Activated CD4-positive, alpha-beta T cell treated with anti-CD3 and anti-CD28 coated beads for 48 hours (primary cell): ENCODE results near the gene GCNT4.
"Not testable (repeated sequence)": the region's sequence is repeated elsewhere in the genome, so short reads cannot be mapped to it uniquely, and the experiment has no call there.

Source experiments
- DNase-seq: peaks from one replicate; pipeline ENCODE4 v3.0.0-alpha.2; 2020

Gene GCNT4, protein sequence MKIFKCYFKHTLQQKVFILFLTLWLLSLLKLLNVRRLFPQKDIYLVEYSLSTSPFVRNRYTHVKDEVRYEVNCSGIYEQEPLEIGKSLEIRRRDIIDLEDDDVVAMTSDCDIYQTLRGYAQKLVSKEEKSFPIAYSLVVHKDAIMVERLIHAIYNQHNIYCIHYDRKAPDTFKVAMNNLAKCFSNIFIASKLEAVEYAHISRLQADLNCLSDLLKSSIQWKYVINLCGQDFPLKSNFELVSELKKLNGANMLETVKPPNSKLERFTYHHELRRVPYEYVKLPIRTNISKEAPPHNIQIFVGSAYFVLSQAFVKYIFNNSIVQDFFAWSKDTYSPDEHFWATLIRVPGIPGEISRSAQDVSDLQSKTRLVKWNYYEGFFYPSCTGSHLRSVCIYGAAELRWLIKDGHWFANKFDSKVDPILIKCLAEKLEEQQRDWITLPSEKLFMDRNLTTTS

DNA sequence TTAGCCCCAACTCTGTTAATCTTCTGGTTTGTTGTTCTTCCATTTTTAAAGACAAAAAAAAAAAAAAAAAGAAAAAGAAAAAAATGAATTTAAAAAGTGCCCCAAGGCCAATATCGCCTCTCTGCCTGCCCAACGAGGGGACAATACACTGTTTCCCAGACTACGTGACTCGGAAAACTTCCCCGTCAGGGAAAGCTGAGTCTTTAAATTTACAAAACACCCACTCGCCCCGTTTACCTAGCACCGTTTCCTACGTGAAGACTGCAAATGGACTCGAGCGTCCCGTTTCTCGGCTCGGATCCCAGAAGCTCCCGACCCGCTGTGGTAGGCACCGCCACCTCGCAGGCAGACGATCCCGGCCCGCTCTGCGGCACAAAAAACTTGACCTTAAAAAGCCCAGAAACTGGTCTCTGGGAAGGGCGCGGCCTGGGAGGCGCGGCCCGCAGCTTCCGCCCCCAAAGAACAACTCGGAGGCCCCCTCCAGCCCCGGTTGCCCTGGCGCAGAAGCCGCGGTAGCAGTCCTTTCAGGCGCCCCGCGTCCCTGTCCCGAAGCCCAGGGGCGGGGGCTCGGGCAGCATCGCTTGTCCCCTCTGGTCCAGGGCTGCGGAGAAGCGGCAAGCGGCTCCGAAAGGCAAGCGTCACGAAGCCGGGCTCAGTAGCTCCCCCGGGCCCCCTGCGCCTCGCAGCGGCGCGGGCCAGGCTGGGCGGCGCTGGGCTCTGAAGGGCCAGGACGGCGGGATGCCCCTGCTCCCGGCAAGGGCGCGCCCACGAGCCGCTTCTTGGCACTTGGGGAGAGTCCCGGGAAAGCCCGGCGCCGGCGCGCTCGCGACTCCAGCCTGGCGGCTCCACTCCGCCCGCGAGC is at the start of gene GCNT4:
GCNT4 (minus strand) TSS at position 367 of the 862 bp plus-strand sequence. CDS start 22,521 bp downstream, outside the sequence.
- DNase-seq = peak; percentile 49

DNA sequence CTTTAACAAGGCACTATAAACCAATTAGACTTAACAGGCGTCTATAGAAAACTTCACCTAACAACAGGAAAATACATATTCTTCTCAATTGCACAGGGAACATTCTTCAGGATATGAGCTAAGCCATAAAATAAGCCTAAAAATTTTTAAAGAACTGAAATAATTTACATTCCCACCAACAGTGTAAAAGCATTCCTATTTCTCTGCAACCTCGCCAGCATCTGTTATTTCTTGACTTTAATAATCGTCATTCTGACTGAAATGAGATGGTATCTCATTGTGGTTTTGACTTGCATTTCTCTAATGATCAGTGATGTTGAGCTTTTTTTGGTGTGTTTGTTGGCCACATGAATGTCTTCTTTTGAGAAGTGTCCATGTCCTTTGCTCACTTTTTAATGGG is 43.6 kb upstream of the GCNT4 start:
- not testable (repeated sequence) for DNase-seq

DNA sequence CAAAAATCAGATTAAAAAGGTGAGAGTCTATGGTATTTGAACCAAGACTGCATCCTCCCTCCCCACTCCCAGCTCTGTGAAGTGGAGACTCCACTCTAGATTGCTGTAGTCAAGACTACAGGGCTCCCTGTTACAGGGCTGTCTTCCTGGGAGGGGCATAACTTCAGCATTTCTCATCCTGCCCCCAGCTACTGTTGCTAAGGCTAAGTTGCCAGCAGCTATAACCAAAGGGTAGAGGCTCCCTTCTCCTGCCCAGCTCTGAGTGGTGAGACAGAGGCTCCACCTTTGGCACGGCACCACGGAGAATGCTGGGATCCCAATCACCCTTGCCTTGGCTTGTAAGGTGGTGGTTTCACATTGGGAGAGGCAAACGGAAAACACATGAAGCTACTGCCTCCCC is 39.2 kb upstream of the GCNT4 start:
- DNase-seq = no peak

DNA sequence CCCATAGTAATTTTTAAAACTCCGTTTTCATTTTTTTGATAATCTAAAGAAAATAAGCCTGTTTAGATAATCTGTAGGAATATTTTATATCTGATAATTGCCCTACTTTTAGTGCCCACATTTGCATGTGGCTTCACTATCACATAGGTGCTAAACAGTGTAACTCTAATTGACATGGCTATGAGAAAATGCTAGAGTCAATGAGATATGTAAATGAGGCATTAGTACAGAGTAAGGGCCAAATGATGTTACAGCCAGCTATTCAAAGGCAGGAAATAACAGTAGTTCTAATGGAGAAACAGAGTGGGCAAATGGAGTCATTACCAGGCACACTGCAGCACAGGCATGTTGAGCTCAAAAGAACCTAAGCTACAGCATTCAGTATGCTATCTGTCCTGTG is 37.3 kb upstream of the GCNT4 start:
- no peak for DNase-seq

DNA sequence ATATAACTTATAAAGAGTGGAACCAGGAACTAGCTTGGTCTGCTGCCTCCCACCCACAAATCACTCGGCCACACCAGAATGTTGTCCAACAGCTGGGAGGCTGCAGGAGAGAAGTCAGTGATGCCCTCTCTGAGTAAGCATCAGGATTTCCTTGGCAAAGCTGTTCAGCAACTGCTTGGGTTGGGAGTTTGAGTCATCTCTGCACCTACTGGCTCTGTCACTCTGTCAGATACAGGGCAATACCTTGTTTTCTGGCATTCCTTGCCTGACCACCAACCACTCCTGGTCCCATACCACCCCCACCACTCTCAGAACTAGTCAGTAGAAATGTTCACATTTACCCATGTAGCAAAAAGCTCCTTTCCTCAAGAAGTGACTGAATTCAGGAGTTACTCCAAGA is 36.8 kb upstream of the GCNT4 start:
- peak; percentile 59 for DNase-seq

DNA sequence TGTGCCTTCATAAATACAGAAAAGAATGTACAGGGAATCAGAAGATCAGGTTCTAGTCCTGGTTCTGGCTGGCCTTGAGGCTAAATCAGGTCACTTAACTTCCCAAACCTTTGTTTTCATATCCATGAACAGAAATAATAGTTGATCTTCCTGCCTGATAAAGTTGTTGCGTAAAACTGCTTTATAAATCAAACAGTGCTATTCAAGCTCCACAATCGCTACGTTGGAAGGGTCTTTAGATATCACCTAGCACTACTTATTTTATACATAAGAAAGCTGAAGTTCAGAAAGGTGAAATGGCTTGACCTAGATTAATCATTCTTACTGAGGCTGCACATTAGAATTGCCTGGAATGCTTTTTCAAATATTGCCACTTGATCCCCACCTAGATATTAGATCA is 36.3 kb upstream of the GCNT4 start:
- DNase-seq = no peak

DNA sequence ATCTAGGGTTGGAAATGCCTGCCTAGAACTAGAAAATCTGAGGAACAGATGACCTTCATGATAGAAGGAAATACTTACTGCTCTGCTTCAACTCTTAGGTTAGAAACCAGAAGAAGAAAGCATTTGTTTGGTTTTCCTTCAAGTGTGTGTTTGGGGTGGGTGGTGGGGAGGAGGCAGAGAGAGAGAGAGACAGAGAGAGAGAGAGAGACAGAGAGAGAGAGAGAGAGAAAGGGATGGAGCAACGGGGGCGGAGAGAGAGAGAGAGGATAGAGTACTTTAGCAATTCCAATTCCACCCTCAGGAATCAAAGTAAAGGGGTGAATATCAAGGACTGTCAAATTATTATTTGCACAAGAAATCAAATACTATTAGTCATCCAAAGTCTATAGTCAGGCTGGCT is 29.2 kb upstream of the GCNT4 start:
- no peak for DNase-seq

DNA sequence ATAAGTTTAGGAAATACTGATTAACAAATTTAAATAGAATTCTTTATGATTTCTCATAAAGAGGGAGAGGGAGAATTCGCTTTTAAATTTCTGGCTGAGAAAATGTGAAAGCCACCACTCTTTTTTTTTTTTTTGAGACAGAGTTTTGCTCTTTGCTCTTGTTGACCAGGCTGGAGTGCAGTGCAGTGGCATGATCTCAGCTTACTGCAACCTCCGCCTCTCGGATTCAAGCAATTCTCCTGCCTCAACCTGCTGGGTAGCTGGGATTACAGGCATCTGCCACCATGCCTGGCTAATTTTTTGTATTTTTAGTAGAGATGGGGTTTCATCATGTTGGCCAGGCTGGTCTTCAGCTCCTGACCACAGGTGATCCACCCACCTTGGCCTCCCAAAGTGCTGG is 27.0 kb upstream of the GCNT4 start:
- DNase-seq = not testable (repeated sequence)

DNA sequence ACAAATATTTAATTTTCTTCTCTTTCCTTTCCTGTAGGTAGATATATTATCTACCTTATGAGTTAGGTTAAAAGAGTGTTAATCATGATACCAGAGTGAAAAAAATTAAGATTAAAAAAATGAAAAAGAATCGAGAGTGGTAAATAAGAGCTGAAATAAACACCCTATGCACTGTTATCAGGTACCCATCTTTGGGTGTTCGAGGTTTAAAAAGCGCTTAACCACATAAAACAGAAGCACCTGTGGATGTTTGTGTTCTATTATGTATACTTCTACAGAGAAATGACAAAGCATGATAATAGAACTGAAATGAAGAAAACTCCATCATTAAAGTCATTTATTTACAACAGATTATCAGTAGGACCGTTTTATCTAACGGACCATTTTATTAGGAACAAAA is 25.7 kb upstream of the GCNT4 start:
- no peak for DNase-seq

DNA sequence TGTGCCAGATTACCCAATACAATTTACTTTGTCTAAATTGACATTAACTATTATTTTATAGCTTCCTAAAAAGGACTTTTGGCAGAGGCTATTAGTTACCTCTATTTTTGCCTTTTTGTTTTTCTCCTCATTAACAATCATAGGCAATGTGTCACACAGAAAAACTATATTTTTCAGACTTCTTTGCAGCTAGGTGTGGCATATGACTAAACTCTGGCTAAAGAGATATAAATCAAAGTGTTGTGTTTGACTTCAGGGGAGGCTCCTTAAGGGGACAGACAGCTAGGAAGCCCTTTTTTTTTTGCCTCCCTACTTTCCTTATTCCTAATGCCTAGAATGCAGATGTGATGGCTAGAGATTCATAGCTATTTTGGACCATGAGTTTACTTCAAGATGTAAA is 19.7 kb upstream of the GCNT4 start:
- no peak for DNase-seq

DNA sequence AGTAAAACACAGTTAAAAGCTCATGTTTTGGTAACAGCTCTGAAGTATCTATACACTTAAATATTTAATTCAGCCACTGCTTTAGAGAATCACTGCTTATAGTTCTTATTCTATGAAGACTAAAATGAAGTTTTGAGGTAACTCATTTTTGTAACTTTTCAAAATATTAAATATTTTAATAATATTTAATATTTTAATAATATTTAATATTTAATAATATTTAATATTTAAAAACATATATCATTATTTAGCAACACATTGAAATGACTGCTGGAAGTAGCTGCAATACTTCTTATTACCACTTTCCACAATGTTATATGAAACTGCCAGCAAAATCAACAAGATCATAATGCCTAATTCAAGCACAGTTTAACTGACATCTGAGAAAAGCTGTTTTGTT is 18.7 kb upstream of the GCNT4 start:
- no peak for DNase-seq

DNA sequence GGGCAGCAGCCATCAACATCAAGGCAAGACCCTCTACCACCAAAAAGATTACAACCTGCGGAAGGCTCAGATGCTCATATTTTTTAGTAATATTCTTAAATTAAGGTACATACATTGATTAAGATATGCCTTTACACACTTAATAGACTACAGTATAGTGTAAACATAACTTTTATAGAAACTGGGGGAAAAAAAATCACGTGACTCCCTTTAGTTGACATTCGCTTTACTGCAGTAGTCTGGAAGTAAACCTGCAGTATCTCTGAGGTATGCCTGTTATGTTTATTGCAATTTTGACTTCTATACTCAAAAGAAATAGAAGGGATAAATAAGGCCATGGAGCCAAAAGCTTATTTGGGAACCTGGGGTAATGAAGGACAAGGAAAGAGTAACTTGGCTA is 15.1 kb upstream of the GCNT4 start:
- DNase-seq = no peak

DNA sequence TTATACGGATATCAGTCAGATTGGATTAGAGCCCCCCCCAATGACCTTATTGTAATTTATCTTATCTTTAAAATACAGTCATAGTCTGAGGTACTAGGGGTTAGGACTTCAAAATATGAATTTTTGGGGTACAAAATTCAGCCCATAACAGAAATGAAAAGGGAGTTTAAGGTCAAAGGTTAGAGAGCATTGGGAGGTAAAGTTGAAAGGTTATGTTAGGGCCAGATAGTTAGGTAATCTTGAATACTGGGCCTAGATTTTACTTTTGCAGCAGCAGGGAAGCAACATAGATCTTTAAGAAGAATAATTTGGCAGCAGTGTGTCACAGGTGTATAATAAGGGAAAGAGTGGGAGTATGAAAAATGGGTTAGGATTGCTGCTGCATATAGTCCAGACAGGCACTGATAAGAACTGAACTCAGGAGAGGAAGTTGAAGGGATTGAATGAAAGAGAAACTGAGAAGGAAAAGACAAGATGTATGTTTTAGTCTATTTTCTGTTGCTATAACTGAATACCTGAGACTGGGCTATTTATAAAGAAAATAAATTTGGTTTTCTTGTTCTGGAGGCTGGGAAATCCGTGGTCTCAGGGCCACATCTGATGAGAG is 10.7 kb upstream of the GCNT4 start:
- DNase-seq = no peak

DNA sequence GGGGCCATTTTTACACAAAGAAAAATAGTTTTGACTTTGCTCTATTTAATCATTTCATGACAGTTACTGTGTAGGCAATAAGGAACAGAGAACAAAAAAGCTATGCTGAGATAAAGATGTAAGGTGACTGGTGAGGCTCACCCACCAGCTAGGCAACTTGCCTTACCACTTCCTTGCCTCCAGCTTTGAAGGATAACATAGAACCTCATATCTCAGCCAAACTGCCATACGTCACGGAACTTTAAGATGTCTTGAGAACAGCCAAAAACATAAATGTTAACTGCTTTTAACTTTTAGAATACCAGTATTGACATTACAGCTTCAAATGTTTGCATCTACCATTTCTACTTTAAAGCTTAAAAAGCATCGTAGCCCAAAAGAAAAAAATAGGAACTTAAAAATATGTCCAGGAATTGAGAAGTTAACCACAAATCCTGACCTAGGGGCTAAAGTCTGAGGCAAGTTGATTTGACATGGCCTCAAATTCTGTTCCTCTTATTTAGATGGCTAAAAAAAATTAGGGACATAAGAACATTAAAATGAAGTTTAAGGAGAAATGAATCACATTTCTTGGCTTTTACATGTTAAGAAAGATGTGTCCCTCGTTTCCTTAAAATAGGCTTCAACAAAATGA is 7.7 kb upstream of the GCNT4 start:
- peak; percentile 36 for DNase-seq

DNA sequence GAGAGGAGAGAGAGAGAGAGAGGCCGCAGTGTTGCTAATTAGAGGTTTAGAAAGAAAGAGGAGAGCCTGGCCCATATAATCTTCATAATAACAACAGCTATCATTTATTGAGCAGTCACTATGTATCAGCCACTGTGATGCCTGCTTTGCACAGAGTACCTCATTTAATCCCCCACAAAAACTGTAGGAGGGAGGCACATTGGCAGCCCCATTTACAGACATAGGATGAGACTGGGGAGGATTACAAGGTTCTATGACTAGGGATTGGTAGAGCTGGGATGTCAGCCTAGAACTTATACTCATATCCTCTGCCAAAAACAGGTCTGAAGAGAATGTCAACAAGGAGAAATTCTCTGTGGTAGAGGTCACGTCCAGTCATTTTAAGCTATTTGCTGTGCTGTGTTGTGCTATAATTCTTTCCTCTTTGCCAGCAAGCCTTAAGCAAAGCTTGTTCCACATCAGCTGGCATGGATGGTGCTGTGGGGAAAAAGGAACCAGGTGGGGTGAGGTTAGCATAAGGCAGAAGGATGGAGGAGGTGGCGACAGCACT is 6.7 kb upstream of the GCNT4 start:
- no peak for DNase-seq

DNA sequence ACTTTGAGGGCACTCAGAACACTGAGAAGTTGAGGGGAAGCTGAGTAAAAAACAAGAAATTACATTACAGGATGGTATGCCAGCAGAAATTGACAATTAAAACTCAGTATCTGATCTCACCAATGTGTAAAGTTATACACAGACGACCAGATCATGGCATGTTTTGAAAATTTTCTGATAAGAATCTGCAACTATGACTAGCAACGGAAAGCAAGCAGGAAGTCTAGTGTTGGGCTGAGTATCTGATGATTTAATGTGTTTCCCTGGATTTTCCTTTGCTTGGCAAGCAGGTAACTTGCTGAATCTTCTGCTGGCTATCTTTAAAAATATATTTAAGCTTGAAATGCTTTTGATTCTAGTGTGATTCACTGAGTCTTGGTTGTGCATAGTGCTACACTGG is 5.2 kb upstream of the GCNT4 start:
- no peak for DNase-seq

DNA sequence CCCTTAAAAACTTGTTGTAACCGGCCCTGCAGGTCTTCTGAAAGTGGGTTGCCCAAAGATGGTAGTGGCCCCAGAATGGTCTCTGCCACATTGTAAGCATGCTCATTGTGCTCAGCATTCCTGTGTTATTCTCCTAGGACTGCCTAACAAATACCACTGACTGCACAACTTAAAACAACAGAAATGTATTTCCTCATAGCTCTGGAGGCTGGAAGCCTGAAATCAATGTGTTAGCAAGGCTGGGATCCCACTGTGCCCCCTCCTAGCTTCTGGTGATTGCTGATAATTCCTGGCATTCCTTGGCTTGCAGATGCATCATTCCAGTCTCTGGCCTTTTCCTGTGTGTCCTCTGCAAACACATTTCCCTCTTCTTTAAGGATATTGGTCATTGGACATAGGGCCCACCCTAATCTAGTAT is 3.4 kb upstream of the GCNT4 start:
- no peak for DNase-seq

DNA sequence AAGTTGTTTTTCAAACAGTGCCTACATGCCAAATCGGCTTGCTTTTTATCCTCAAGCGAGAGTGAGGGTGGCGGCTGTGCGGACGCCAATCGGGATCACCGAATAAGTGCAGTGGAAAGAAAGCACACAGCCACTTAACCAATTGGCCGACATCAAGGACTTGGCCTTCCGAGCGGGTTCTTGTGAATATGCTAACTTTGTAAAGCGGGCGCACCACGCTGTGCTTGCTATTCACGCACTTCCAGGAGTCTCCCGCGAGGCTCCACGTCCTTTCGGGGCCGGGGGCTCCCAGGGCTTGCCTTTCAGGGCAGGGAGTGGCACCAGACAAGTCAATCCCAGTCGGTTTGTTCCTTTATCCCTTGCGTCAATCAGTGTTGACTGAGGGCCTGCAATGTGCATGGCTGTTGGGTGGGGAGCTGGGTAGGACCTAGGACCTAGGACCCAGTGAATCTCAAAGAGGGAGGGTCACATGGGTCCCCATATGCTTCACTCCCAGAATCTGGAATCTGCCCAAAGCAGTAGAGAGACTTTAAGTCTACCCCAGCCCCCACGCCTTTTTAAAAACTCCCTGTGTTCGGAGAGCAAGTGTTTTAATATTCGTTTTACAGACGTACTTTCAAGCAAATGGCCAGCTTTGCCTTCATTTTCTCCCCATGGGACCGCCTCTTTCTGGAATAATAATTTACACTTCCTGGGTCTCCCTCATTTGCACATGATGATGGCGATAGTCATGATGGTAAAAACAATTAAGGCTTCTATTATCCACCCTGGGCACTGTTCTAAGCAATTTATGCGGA is 2.0 kb upstream of the GCNT4 start:
- no peak for DNase-seq

DNA sequence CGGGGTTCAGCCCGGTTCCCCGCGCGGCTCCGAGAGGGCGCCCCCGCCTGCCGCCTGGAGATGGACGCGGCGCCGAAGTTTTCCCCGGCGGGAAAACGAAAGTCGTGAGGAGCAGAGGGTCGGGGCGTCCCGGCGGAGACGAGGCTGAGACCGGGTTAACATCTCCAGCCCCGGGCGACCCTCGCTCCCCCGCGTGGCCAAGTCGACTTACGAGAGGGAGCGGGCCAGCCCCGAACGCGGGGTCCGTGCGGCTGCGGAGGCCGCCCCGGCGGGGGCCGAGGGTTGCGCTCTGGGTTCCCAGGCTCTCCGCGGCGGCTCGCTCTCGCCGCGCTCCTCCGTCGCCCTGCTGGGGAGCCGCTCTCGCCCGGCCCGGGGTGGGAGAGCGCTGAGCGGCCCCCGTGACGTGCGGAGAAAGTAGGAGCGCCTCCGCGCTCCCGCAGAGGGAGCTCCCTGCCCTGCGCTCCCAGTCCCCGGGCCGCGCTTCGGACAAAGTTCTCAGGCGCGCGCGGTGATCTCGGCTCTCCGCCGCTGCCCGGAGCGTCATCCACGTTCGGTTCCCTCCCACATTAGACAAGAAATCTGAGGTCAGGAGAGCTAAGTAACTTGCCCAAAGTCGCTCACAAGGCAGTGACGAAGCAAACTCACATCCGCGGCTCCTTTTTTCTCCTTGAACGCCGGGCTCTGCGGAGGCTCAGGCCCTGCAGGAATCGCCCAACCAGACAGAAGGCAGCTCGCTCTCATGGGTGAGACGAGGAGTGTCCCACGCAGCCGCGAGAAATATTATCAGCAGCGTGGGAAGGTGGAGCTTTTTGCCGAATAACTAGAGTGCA is 1.2 kb upstream of the GCNT4 start:
- DNase-seq = peak; percentile 66

DNA sequence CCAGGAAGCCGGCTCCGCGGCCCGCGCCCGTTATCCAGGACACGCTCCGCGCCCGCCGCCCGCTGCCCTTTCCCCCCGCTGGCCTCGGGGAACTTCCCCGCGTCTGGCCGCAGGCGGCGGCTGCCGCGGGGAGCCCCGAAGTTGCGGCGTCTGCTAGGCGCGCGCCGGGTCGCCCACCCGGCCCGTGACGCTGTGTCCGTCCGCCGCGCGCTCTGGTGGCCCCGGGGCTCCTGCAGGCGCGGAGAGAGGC is 621 bp upstream of the GCNT4 start:
- no peak for DNase-seq

DNA sequence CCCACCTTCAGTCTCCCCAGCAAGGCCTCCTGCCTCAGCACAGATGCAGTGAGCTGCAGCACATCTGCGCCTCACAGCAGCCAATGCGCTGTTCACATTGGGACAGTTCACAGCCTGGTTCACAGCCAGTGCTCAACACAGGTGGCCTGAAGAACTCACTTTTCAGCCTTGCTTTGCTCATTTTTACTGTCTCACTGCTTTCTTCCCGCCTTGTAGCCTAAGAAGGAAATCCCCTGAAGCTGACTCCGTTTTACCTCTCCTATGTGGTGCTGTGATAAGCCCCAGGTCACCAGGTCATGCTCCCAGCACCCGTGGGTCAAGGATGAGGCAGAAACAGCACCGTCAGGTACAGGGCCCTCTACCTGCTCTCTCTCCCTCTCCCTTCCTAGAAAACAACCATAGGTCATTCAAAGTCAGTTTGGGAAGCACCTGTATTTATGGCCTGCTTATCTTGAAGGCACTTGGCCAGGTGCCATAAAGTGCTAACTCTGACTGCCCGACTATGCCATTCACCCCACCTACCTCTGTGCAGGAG is 1.1 kb downstream of the GCNT4 start:
- peak; percentile 49 for DNase-seq
